ENCODE results near the gene PDCD4.

DNA sequence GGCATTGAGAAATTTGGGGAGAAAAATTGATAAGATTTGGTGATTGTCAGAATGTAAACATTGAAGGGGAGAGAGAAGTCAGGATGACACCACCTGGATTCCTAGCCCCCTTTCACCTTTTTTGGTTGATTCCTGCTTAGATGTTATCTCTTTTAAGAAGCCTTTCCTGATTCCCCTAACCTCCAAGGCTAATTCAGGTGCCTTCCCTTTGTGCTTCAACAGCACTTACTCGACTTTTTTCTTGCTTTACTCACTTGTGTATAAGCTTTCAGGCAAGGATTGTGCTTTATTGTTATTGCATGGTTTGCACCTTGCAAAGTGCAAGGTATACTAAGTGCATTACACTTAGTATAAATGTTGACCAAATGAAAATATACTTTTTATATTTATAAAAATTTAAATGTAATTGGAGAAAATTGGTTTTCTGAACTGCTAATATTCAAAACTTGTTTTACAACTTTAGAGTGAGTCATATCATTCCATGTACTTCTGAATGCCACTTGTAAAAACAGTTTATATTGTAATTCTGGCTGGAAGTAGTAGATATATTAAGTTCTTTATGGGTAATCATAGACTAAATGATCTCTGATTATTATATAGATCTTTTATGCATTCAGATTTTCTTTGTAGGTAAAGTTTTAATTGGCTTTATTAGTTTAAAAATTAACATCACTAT is 60.9 kb downstream of the PDCD4 start:
- TF ChIP-seq FOXM1 (IDR thresholded peaks at IDR 0.05; ENCODE audit: borderline replicate concordance): no peak
- no peak for TF ChIP-seq L3MBTL2 (conservative IDR thresholded peaks at IDR 0.05)
- no peak for TF ChIP-seq BHLHE40 (IDR thresholded peaks at IDR 0.05; ENCODE audit: borderline replicate concordance)
- no peak for TF ChIP-seq ARNT (IDR thresholded peaks at IDR 0.05)

All from HEK293T (cell line).